ENCODE results near the gene A1CF. TPM values are rescaled to one million over a fixed set of nuclear protein-coding genes. Genes with fewer than 3 reads are reported as not detected.
"Not testable (repeated sequence)": the region's sequence is repeated elsewhere in the genome, so short reads cannot be mapped to it uniquely, and the experiment has no call there.

Gene A1CF
- total RNA-seq, 4 donors from 2014 or later, result 0.04 TPM; not detected in 3

- Histone ChIP-seq H3K4me3 (no peak overlapping the region), H3K36me3 (no peaks in the 10 kb centered on the region), H3K27me3 (no peaks in the 10 kb centered on the region), H3K9me3 (no peaks in the 10 kb centered on the region), H3K4me1 (no peaks in the 10 kb centered on the region), H3K27ac (no peak overlapping the region)
- no peak for TF ChIP-seq POLR2AphosphoS5 (IDR thresholded peaks at IDR 0.05)
- no peak for ATAC-seq
- WGBS, 2 donors (ENCODE audit: low coverage in 1 of 2), result 71 to 82% methylated on average over 5 to 7 of the region's 7 CpGs
These were observed 24.0 kb upstream of the A1CF start for GRCh38 chr10:50909334-50910014.

- Histone ChIP-seq H3K4me1 (no peaks in the 10 kb centered on the region), H3K27ac (no peak overlapping the region), H3K4me3 (no peak overlapping the region), H3K9me3 (no peaks in the 10 kb centered on the region), H3K36me3 (no peaks in the 10 kb centered on the region), H3K27me3 (no peaks in the 10 kb centered on the region)
- ATAC-seq, result no peak
- TF ChIP-seq POLR2AphosphoS5 (IDR thresholded peaks at IDR 0.05) (no peak), EP300 (IDR thresholded peaks at IDR 0.05) (no peak), CTCF (IDR thresholded peaks at IDR 0.05) (no peak), POLR2A (IDR thresholded peaks at IDR 0.05) (no peak)
- WGBS, 2 donors (ENCODE audit: low coverage in 1 of 2), result 72 to 84% methylated on average over 4 of the region's 4 CpGs
These were observed 22.9 kb upstream of the A1CF start for GRCh38 chr10:50908366-50908765.

- H3K27me3 ChIP-seq, H3K27ac ChIP-seq, H3K4me3 ChIP-seq, H3K36me3 ChIP-seq, H3K9me3 ChIP-seq, ATAC-seq, H3K4me1 ChIP-seq: not testable (repeated sequence)
- WGBS, 2 donors (ENCODE audit: low coverage in 1 of 2), result 56 to 77% methylated on average over 1 to 3 of the region's 15 CpGs
These were observed 20.4 kb upstream of the A1CF start for GRCh38 chr10:50905797-50906196.

GRCh38 chr10:50896721-50897120 lies 11.3 kb upstream of the A1CF start:
- no peak for ATAC-seq
- Histone ChIP-seq H3K4me3 (no peak overlapping the region), H3K27ac (no peak overlapping the region), H3K4me1 (no peaks in the 10 kb centered on the region), H3K27me3 (peaks cover 7% of the 10 kb centered on the region), H3K36me3 (no peaks in the 10 kb centered on the region), H3K9me3 (no peaks in the 10 kb centered on the region)
- TF ChIP-seq EP300 (IDR thresholded peaks at IDR 0.05) (no peak), POLR2AphosphoS5 (IDR thresholded peaks at IDR 0.05) (no peak), CTCF (IDR thresholded peaks at IDR 0.05) (no peak), POLR2A (IDR thresholded peaks at IDR 0.05) (no peak)

- no peaks in the 10 kb centered on the region for H3K9me3 ChIP-seq
- no peak for ATAC-seq
- H3K4me3 ChIP-seq, result no peak overlapping the region
- H3K4me1 ChIP-seq, result no peaks in the 10 kb centered on the region
- H3K36me3 ChIP-seq, result no peaks in the 10 kb centered on the region
- TF ChIP-seq POLR2AphosphoS5 (IDR thresholded peaks at IDR 0.05) (no peak), CTCF (IDR thresholded peaks at IDR 0.05) (no peak), POLR2A (IDR thresholded peaks at IDR 0.05) (no peak), EP300 (IDR thresholded peaks at IDR 0.05) (no peak)
- H3K27ac ChIP-seq, result no peak overlapping the region
- peaks cover 7% of the 10 kb centered on the region for H3K27me3 ChIP-seq
These were observed 8.9 kb upstream of the A1CF start for GRCh38 chr10:50894312-50894711.

GRCh38 chr10:50892467-50892866 lies 7.0 kb upstream of the A1CF start:
- Histone ChIP-seq H3K27ac (no peak overlapping the region), H3K4me3 (no peak overlapping the region), H3K9me3 (no peaks in the 10 kb centered on the region), H3K27me3 (peaks cover 7% of the 10 kb centered on the region), H3K4me1 (no peaks in the 10 kb centered on the region), H3K36me3 (no peaks in the 10 kb centered on the region)
- ATAC-seq, result no peak
- 40 to 46% methylated on average over 2 of the region's 2 CpGs for WGBS, 2 donors (ENCODE audit: low coverage in 1 of 2)
- TF ChIP-seq EP300 (IDR thresholded peaks at IDR 0.05) (no peak), CTCF (IDR thresholded peaks at IDR 0.05) (no peak)
